ENCODE data around the gene HLCS.

HLCS gene

GRCh38 chr21:36813052-36813451 is 153.4 kb downstream of the HLCS start:
- Mint-ChIP-seq H3K4me3 (no peak overlapping the region), H3K27me3 (no peaks in the 10 kb centered on the region), H3K27ac (no peak overlapping the region), H3K36me3 (no peaks in the 10 kb centered on the region), H3K9me3 (no peaks in the 10 kb centered on the region), H3K4me1 (no peaks in the 10 kb centered on the region)
- no peak for DNase-seq
- CTCF ChIA-PET = no interaction called here

GRCh38 chr21:36811762-36812161 is 154.7 kb downstream of the HLCS start:
- no peaks in the 10 kb centered on the region for H3K4me1 Mint-ChIP-seq
- CTCF ChIA-PET = no interaction called here
- no peak overlapping the region for H3K27ac Mint-ChIP-seq
- H3K27me3 Mint-ChIP-seq = no peaks in the 10 kb centered on the region
- no peak overlapping the region for H3K4me3 Mint-ChIP-seq
- H3K36me3 Mint-ChIP-seq = no peaks in the 10 kb centered on the region
- DNase-seq = no peak
- no peaks in the 10 kb centered on the region for H3K9me3 Mint-ChIP-seq

GRCh38 chr21:36810443-36810842 is 156.0 kb downstream of the HLCS start:
- Mint-ChIP-seq H3K4me3 (no peak overlapping the region), H3K9me3 (no peaks in the 10 kb centered on the region), H3K27me3 (no peaks in the 10 kb centered on the region), H3K27ac (no peak overlapping the region), H3K4me1 (no peaks in the 10 kb centered on the region), H3K36me3 (no peaks in the 10 kb centered on the region)
- DNase-seq = no peak
- CTCF ChIA-PET = no interaction called here

- no peaks in the 10 kb centered on the region for H3K9me3 Mint-ChIP-seq
- H3K4me3 Mint-ChIP-seq = no peak overlapping the region
- no peaks in the 10 kb centered on the region for H3K36me3 Mint-ChIP-seq
- no peaks in the 10 kb centered on the region for H3K4me1 Mint-ChIP-seq
- H3K27ac Mint-ChIP-seq = no peak overlapping the region
- DNase-seq = no peak
- CTCF ChIA-PET = no interaction called here
- H3K27me3 Mint-ChIP-seq = no peaks in the 10 kb centered on the region
Measured at GRCh38 chr21:36807422-36807928, 159.0 kb downstream of the HLCS start.

GRCh38 chr21:36806103-36806502 is 160.4 kb downstream of the HLCS start:
- no peaks in the 10 kb centered on the region for H3K9me3 Mint-ChIP-seq
- no peak overlapping the region for H3K4me3 Mint-ChIP-seq
- no peaks in the 10 kb centered on the region for H3K36me3 Mint-ChIP-seq
- H3K4me1 Mint-ChIP-seq = no peaks in the 10 kb centered on the region
- CTCF ChIA-PET = no interaction called here
- DNase-seq = no peak
- no peaks in the 10 kb centered on the region for H3K27me3 Mint-ChIP-seq
- no peak overlapping the region for H3K27ac Mint-ChIP-seq

GRCh38 chr21:36804874-36805611 is 161.4 kb downstream of the HLCS start:
- DNase-seq = no peak
- H3K27me3 Mint-ChIP-seq = no peaks in the 10 kb centered on the region
- H3K4me3 Mint-ChIP-seq = no peak overlapping the region
- no peaks in the 10 kb centered on the region for H3K36me3 Mint-ChIP-seq
- no peaks in the 10 kb centered on the region for H3K9me3 Mint-ChIP-seq
- H3K27ac Mint-ChIP-seq = no peak overlapping the region
- CTCF ChIA-PET = no interaction called here
- H3K4me1 Mint-ChIP-seq = no peaks in the 10 kb centered on the region

- Mint-ChIP-seq H3K36me3 (no peaks in the 10 kb centered on the region), H3K27me3 (no peaks in the 10 kb centered on the region), H3K9me3 (no peaks in the 10 kb centered on the region), H3K4me3 (no peak overlapping the region), H3K27ac (no peak overlapping the region), H3K4me1 (no peaks in the 10 kb centered on the region)
- CTCF ChIA-PET = no interaction called here
- no peak for DNase-seq
Measured at GRCh38 chr21:36803816-36804439, 162.5 kb downstream of the HLCS start.

GRCh38 chr21:36803051-36803645 is 163.3 kb downstream of the HLCS start:
- no peak for DNase-seq
- no peak overlapping the region for H3K4me3 Mint-ChIP-seq
- no peaks in the 10 kb centered on the region for H3K27me3 Mint-ChIP-seq
- peaks cover 2% of the 10 kb centered on the region for H3K9me3 Mint-ChIP-seq
- H3K27ac Mint-ChIP-seq = no peak overlapping the region
- H3K36me3 Mint-ChIP-seq = no peaks in the 10 kb centered on the region
- CTCF ChIA-PET = no interaction called here
- H3K4me1 Mint-ChIP-seq = no peaks in the 10 kb centered on the region

GRCh38 chr21:36800734-36801133 is 165.7 kb downstream of the HLCS start:
- Mint-ChIP-seq H3K27ac (no peak overlapping the region), H3K27me3 (no peaks in the 10 kb centered on the region), H3K9me3 (peaks cover 12% of the 10 kb centered on the region), H3K4me1 (no peaks in the 10 kb centered on the region), H3K36me3 (no peaks in the 10 kb centered on the region), H3K4me3 (no peak overlapping the region)
- DNase-seq = no peak
- CTCF ChIA-PET = no interaction called here

GRCh38 chr21:36799869-36800268 is 166.6 kb downstream of the HLCS start:
- peaks cover 12% of the 10 kb centered on the region for H3K9me3 Mint-ChIP-seq
- CTCF ChIA-PET = interaction anchor here (0.6 kb wide), 1 partner anchor 153 kb away, joined by 3 read pairs; no protein-coding TSS in a partner anchor
- no peak overlapping the region for H3K27ac Mint-ChIP-seq
- no peaks in the 10 kb centered on the region for H3K36me3 Mint-ChIP-seq
- no peaks in the 10 kb centered on the region for H3K27me3 Mint-ChIP-seq
- H3K4me3 Mint-ChIP-seq = no peak overlapping the region
- H3K4me1 Mint-ChIP-seq = no peaks in the 10 kb centered on the region
- no peak for DNase-seq

- Mint-ChIP-seq H3K27ac (no peak overlapping the region), H3K9me3 (peaks cover 16% of the 10 kb centered on the region), H3K4me3 (no peak overlapping the region), H3K4me1 (no peaks in the 10 kb centered on the region), H3K27me3 (no peaks in the 10 kb centered on the region), H3K36me3 (peaks cover 1% of the 10 kb centered on the region)
- DNase-seq = no peak
- CTCF ChIA-PET = no interaction called here
Measured at GRCh38 chr21:36798491-36798890, 168.0 kb downstream of the HLCS start.

GRCh38 chr21:36796070-36796469 is 170.4 kb downstream of the HLCS start:
- no peak for DNase-seq
- CTCF ChIA-PET = no interaction called here
- no peak overlapping the region for H3K4me3 Mint-ChIP-seq
- H3K36me3 Mint-ChIP-seq = peaks cover 1% of the 10 kb centered on the region
- peaks cover 16% of the 10 kb centered on the region for H3K9me3 Mint-ChIP-seq
- no peaks in the 10 kb centered on the region for H3K27me3 Mint-ChIP-seq
- H3K4me1 Mint-ChIP-seq = no peaks in the 10 kb centered on the region
- no peak overlapping the region for H3K27ac Mint-ChIP-seq

GRCh38 chr21:36792505-36792967 is 173.9 kb downstream of the HLCS start:
- Mint-ChIP-seq H3K9me3 (peaks cover 10% of the 10 kb centered on the region), H3K4me3 (no peak overlapping the region), H3K27me3 (no peaks in the 10 kb centered on the region), H3K36me3 (peaks cover 1% of the 10 kb centered on the region), H3K27ac (no peak overlapping the region), H3K4me1 (no peaks in the 10 kb centered on the region)
- DNase-seq = no peak
- CTCF ChIA-PET = no interaction called here

- peaks cover 10% of the 10 kb centered on the region for H3K9me3 Mint-ChIP-seq
- no peaks in the 10 kb centered on the region for H3K4me1 Mint-ChIP-seq
- no peak overlapping the region for H3K27ac Mint-ChIP-seq
- CTCF ChIA-PET = no interaction called here
- no peaks in the 10 kb centered on the region for H3K27me3 Mint-ChIP-seq
- no peak overlapping the region for H3K4me3 Mint-ChIP-seq
- H3K36me3 Mint-ChIP-seq = peaks cover 1% of the 10 kb centered on the region
- no peak for DNase-seq
Measured at GRCh38 chr21:36791695-36792470, 174.6 kb downstream of the HLCS start.
